Stimulated activated CD8-positive, alpha-beta memory T cell treated with anti-CD3 and anti-CD28 coated beads, Interleukin-2, amount 100 ng/mL, for 48 hours (primary cell): ENCODE results near the gene HCFC1.
A peak's percentile ranks its signal among the peaks of the same experiment; 100 is the strongest.

Source experiments
- DNase-seq, 2 donors: peaks; one replicate each; pipeline ENCODE4 v3.0.0-alpha.2; 2020; ENCODE audit warnings: low read depth in 2 of 2

Gene HCFC1

GRCh38 chrX:153974003-153974725 is 2.5 kb upstream of the HCFC1 start:
- no peak for DNase-seq

GRCh38 chrX:153973127-153974002 is 1.7 kb upstream of the HCFC1 start:
- DNase-seq, result no peak

GRCh38 chrX:153972368-153973126 is 929 bp upstream of the HCFC1 start, which contains the start of gene TMEM187:
Gene TMEM187, plus strand, starts transcription at chrX:153972754. Its CDS starts 9,309 bp downstream, at chrX:153982063.
- DNase-seq, result peak; percentile 74 to 87

GRCh38 chrX:153971124-153971449 is 531 bp downstream of the HCFC1 start:
- peak; percentile 71 to 86 for DNase-seq

- DNase-seq, result no peak
These were observed 1.1 kb downstream of the HCFC1 start for GRCh38 chrX:153970357-153971123.

- no peak for DNase-seq
These were observed 1.7 kb downstream of the HCFC1 start for GRCh38 chrX:153969904-153970356.

GRCh38 chrX:153969125-153969903 is 2.3 kb downstream of the HCFC1 start:
- no peak for DNase-seq

- DNase-seq, result no peak
These were observed 2.9 kb downstream of the HCFC1 start for GRCh38 chrX:153968754-153969124.

- no peak for DNase-seq
These were observed 3.4 kb downstream of the HCFC1 start for GRCh38 chrX:153968255-153968654.

- no peak for DNase-seq
These were observed 3.9 kb downstream of the HCFC1 start for GRCh38 chrX:153967536-153968224.

GRCh38 chrX:153966841-153967535 is 4.6 kb downstream of the HCFC1 start:
- peak in 1 of 2 donors; percentile 43 for DNase-seq

- no peak for DNase-seq
These were observed 5.3 kb downstream of the HCFC1 start for GRCh38 chrX:153966283-153966688.

GRCh38 chrX:153965406-153965805 is 6.2 kb downstream of the HCFC1 start:
- DNase-seq, result no peak

GRCh38 chrX:153964105-153964504 is 7.5 kb downstream of the HCFC1 start:
- no peak for DNase-seq

- no peak for DNase-seq
These were observed 8.1 kb downstream of the HCFC1 start for GRCh38 chrX:153963546-153963945.

GRCh38 chrX:153961292-153961691 is 10.3 kb downstream of the HCFC1 start:
- DNase-seq, result no peak

- no peak for DNase-seq
These were observed 10.8 kb downstream of the HCFC1 start for GRCh38 chrX:153960786-153961185.

GRCh38 chrX:153960077-153960476 is 11.5 kb downstream of the HCFC1 start:
- no peak for DNase-seq

GRCh38 chrX:153959649-153960048 is 12.0 kb downstream of the HCFC1 start:
- DNase-seq, result no peak
